HG03342 (cell line): ENCODE results near the gene CFAP97D1.

Experiments
- ATAC-seq: cut with Tn5 transposase; IDR thresholded peaks from one replicate; pipeline ENCODE4 v1.9.1; 2021; ENCODE audit warnings: mild to moderate bottlenecking, moderate library complexity; ENCODE audit not compliant: unreplicated experiment

Gene CFAP97D1

DNA sequence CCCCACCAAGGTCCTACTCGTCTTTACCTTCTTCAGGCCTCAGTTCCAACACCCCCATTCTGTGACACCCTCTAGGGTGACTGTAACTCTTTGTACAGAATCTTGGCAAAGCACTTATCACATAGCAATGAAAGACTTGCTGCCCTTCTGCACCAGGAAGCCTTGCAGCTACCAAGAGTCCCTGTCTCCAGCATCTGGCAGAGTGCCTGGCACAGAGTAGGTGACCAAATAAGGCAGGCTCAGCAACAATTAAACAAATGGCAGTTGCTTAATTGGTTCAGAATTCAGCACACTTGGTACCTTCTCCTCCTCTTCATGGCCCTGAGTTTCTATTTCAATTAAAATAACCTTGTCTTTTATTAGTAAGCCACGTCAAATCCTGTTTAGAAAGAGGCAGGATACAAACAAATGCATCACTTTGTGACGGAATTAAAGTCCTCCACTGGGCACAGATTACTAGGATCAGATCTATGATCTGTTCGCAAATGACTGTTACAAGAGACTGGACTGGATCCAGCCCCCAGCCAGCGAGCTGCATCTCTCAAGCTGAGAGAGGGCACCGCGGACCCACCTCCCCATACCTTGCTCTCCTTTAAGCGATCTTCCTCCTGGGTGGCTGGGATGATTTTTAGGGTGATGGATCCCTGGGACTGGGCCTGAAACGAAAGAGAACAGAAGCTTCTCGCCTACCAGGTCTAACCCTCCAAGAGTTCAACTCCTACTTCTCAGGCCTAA is 43.3 kb downstream of the CFAP97D1 start:
- no peak for ATAC-seq

DNA sequence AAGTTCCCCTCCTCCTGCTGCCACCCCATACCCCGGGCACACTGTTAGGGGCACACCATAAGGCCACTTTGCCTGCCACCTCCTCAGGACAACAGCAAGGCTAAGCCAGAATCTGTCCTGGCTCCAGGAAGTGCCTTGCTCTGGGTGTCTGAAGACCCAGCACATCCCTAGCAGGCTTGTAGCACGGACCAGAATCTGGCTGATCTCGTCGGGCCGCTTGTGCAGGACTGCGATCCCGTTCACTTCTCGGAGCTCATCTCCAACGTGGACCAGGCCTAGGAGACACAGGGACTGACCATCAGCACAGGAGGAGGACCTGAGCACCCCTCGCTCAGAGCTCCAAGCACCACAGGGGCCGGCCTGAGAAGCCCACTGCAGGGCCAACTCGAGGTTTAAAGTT is 45.3 kb downstream of the CFAP97D1 start:
- ATAC-seq = no peak

DNA sequence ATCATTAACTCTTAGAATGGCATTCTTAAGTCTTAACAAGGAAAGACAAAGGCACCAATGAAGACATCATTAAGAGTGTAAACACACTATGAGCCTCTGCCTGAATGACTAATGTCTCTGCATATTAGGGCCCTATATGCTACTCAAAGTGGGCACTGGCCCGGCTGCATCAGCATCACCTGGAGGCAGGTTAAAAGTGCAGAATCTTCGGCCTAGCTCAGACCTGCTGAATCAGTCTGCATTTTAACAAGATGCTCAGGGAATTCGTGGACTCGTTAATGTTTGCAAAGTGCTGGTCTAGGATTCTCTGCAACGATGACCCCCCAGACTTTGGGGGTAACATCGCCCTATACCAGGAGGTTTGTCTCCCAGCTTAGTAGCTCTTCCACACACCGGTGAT is 46.0 kb downstream of the CFAP97D1 start:
- no peak for ATAC-seq

DNA sequence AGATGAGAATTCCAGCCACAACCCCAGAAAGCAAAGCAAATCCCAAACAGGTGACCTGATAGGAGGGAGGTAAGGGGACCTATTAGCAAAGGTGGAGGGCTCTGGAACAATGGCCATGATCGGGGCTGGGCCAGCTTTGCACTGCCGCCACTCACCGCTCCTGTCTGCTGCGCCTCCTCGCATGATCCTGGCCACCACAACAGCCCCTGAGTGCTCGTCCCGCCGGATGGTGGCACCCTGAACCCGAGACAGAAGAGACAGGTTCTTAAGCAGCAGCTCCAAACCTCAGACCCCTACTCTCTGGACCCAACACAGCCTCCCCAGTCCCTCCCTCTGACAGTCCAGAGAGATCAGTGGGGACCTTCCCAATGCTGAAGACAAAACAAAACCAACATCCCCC is 47.4 kb downstream of the CFAP97D1 start:
- no peak for ATAC-seq

DNA sequence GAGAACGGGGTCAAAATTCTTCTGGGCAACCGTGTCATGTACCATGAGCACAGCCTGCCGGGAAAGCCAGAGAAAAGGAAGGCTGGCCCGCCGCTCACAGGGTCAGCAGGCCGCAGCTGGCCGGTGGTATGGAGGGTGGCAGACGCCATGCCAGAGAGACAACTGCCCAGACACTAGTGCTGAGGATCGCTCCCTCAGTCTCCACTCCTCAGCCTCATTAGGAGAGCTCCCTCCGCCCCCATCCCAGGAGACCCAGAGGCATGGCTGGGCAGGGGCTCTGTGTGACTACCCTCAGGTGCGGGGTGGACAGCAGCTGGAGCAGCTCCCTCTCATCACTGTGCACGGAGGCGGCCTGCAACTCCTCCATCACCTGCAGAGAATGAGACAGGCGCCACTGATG is 49.5 kb downstream of the CFAP97D1 start:
- no peak for ATAC-seq

DNA sequence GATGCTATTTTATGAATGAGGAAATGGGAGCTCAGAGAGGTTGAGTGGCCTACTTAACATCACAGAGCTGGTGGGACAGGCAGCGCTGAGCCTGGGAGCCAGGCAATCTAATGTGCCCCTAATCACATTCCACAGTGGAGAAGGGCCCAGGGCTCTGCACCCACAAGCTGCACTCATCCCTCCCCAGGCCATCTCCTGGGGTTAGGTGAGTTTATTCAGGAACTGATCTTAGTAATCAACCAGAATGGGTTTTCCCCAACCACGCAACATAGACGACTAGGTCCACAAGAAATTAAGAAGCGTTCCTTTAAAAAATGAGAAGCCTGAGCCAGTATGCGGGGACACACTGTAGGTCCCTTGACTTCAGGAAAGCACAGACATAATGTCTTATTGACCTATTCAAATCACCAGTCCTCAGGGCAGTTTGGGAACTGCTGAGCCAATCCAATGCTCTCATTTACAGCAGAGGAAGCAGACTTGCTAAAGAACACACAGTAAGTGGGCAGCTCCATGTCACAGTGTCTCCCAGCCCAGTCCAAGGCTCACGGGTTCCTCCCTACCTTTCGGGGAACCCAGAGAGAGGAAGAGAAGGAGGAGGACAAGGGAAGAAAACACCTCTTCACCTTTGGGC is 50.4 kb downstream of the CFAP97D1 start:
- no peak for ATAC-seq

DNA sequence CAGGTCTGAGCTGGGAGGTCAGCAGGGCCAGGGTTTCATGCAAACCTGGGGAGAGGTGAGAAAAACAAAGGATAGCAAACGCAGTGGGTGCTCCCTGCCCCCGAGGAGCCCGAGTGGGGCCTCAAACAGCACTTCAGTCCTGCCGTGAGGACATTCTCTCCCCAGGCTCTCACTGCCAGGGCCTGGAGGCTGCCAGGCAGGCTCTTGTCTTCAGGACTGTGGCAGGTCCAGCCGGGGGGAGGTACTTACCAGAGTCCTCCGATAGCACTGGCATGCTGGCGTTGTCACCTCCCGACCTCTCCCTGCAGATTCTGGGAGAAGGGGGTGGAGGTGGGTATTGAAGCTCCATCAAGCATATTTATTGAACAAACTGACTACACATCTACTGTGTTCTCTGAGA is 51.4 kb downstream of the CFAP97D1 start:
- ATAC-seq = no peak

DNA sequence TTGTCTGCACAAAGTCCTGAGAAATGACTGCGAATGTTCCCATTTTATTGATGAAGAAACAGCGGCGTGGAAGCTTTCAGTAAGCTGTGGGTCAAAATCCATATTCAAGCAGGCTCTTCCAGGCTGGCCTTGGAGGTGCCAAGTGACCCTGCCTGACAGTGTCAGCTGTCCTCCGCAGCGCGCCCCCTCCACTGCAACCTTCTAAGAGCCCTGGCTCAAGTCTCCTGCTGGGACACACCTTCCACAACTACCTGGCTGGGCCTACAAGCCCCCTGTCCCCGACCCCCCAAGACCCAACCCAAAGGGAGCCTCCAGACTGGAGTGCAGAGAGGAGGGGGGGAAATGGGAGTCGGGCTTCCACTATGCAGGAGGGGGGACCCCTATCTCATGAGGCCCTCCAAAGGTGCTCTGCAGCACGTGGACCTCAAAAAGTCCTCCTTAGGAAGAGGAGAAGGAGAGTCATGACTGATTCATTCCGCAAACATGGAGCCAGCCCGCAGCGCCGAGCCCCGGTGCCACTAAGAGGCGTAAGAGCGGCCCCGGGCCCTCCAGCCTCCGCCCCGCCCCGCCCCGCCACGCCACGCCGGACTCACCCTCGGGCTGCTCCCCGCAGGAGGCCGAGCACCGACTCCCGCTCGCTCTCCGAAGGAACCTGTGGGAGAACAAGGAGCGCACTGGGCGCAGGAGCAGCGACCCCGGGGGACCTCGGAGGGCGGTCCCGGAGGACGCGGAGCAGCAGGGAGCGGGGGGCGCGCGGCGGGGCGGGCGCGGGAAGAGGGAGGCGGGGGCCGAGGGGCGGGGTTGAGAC is 52.1 kb downstream of the CFAP97D1 start:
- no peak for ATAC-seq

DNA sequence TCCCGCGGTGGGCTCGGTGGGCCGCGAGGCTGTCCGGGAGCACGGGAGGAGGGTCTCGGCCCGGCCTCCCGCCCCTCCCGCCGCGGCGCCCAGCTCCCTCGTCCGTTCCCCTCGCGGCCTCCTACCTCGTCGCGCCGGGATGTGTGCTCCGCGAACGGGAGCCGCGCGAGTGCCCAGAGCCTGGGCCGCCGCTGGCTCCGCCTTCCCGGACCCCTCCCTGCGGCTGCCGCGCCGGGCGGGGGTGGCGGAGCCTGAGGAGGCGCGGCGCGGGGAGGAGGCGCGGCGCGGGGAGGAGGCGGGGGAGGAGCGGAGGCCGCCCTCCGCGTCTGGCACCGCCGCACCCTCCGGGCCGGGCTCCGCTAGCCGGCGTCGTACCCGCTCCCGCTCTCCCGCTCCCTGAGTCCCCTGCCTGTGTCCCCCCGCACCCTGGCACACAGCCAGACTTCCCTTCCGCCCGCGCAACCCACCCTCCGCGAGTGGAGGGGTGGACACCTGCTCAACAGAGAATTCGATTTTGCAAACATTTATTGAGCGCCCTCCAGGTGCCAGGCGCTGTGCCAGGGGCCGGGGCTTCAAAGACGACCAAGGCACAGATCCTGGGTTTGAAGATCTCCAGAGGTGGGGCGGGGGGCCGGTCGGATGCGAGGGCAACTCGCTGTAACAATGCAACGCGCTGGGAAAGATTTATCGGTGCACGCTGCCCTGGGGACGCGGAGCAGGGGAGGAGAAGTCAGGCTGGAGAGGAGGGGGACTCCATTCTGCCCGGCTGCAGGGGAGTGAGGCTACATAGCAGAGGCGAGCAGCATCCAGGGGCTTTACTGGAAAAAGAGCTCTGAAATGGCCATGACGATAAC is 53.0 kb downstream of the CFAP97D1 start, which contains the start of gene MPP3:
Gene MPP3, minus strand, starts transcription at position 171 of the 854 bp plus-strand sequence. CDS start 1,240 bp downstream, outside the sequence.
- ATAC-seq = no peak

DNA sequence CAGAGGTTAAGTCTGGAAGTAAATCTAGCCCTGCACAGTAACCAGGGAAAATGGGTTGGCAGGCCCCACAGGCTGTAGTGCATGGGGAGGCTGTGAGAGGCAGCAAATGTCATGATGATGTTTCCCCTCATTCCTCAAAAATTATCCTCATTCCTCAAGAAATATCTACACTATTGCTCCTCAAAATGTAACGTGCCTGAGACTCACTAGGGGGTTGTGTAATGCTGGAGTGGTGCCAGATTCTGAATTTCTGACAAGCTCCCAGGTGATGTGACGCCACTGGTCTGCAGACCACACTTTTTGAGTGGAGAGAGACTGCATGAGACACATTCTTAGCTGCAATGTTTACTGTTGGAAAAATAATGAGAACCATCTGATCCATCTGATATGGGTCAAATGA is 53.9 kb downstream of the CFAP97D1 start:
- ATAC-seq = no peak
